K562 (cell line): ENCODE results near the gene ERBB4. TPM values are rescaled to one million over a fixed set of nuclear protein-coding genes. Genes with fewer than 3 reads are reported as not detected.

ENCODE experiments used
- BMI1 ChIP-seq: fragments of 150-350 bp; IDR thresholded peaks from 2 replicates; pipeline ENCODE4 v1.6.1; 2014; ENCODE audit warnings: low read length
- HEY1 ChIP-seq: fragments of 250-450 bp; sonication (Bioruptor Pico); IDR thresholded peaks from 2 replicates; pipeline ENCODE4 v1.5.0; 2020; ENCODE audit warnings: mild to moderate bottlenecking, moderate library complexity, borderline replicate concordance
- SAFB ChIP-seq: fragments of 200-400 bp; formaldehyde crosslinking; IDR thresholded peaks from 2 replicates; pipeline ENCODE4 v1.6.1; 2017; ENCODE audit warnings: low read depth, low read length, borderline replicate concordance
- SMARCE1 ChIP-seq: fragments of 450-650 bp; IDR thresholded peaks from 2 replicates; pipeline ENCODE4 v1.7.1; 2016; ENCODE audit warnings: mild to moderate bottlenecking
- TBP ChIP-seq: optimal IDR thresholded peaks from 2 replicates; pipeline ENCODE3; 2011; ENCODE audit warnings: low read depth, low read length, improper control_type of control experiment
- THAP12 ChIP-seq: fragments of 250-450 bp; sonication (Bioruptor Pico); IDR thresholded peaks from 2 replicates; pipeline ENCODE4 v1.9.0; 2021; ENCODE audit warnings: mild to moderate bottlenecking, inconsistent platforms
- ZNF217 ChIP-seq: sonication (generic); formaldehyde crosslinking; IDR thresholded peaks from 2 replicates; pipeline ENCODE4 v1.8.0; 2022; ENCODE audit warnings: mild to moderate bottlenecking, missing genetic modification reagents
- ZNF644 ChIP-seq: fragments of 200-800 bp; sonication (Bioruptor generic); IDR thresholded peaks from 2 replicates; pipeline ENCODE4 v1.6.1; 2016; ENCODE audit warnings: low read depth, missing genetic modification characterization, missing compliant biosample characterization
- polyA plus RNA-seq, 8 experiments: library from polyadenylated mRNA; depleted of rRNA in 4 of 8; stranded (reverse) in 5 of 8; unstranded in 3 of 8; fragments of >200 nt; fragmentation: Nextera tagmentation in 2 of 8; fragmentation: Illumina TruSeq in 1 of 8; extraction: Ambion mirVana in 2 of 8; extraction: Trizol in 1 of 8; gene quantifications; 2 replicates each; pipeline versions ENCODE4 v1.2.1 to v1.2.3, GENCODE V29; 2011 to 2014; ENCODE audit warnings: inconsistent platforms in 1 of 8, missing spikeins in 1 of 8
- total RNA-seq, 7 experiments: library from RNA; depleted of rRNA in 6 of 7; stranded (reverse); fragments of >200 nt in 6 of 7; fragmentation: Illumina TruSeq in 2 of 7; extraction: Trizol in 2 of 7; gene quantifications; 2 replicates each; pipeline versions ENCODE4 v1.2.1 to v1.2.3, GENCODE V29; 2011 to 2021; ENCODE audit warnings: low replicate concordance in 1 of 7
- TF ChIP-seq, protein P1 (sequence below): fragments of 250-450 bp; sonication (Bioruptor Pico); IDR thresholded peaks from 2 replicates; pipeline ENCODE4 v1.4.0; 2020
- TF ChIP-seq, protein P2 (sequence below): fragments of 150-350 bp; IDR thresholded peaks from 2 replicates; pipeline ENCODE4 v1.6.1; 2014; ENCODE audit warnings: low read depth, mild to moderate bottlenecking, low read length, borderline replicate concordance

ERBB4 gene
- total and polyA plus RNA-seq, 9 of the 15 experiments (the other 6 are each of a cell fraction or from before 2014, with no cell fraction given), result not detected

- TF ChIP-seq, protein P1, sequence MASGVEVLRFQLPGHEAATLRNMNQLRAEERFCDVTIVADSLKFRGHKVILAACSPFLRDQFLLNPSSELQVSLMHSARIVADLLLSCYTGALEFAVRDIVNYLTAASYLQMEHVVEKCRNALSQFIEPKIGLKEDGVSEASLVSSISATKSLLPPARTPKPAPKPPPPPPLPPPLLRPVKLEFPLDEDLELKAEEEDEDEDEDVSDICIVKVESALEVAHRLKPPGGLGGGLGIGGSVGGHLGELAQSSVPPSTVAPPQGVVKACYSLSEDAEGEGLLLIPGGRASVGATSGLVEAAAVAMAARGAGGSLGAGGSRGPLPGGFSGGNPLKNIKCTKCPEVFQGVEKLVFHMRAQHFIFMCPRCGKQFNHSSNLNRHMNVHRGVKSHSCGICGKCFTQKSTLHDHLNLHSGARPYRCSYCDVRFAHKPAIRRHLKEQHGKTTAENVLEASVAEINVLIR (CRISPR knock-in tag), result no peak
- TF ChIP-seq, protein P2, sequence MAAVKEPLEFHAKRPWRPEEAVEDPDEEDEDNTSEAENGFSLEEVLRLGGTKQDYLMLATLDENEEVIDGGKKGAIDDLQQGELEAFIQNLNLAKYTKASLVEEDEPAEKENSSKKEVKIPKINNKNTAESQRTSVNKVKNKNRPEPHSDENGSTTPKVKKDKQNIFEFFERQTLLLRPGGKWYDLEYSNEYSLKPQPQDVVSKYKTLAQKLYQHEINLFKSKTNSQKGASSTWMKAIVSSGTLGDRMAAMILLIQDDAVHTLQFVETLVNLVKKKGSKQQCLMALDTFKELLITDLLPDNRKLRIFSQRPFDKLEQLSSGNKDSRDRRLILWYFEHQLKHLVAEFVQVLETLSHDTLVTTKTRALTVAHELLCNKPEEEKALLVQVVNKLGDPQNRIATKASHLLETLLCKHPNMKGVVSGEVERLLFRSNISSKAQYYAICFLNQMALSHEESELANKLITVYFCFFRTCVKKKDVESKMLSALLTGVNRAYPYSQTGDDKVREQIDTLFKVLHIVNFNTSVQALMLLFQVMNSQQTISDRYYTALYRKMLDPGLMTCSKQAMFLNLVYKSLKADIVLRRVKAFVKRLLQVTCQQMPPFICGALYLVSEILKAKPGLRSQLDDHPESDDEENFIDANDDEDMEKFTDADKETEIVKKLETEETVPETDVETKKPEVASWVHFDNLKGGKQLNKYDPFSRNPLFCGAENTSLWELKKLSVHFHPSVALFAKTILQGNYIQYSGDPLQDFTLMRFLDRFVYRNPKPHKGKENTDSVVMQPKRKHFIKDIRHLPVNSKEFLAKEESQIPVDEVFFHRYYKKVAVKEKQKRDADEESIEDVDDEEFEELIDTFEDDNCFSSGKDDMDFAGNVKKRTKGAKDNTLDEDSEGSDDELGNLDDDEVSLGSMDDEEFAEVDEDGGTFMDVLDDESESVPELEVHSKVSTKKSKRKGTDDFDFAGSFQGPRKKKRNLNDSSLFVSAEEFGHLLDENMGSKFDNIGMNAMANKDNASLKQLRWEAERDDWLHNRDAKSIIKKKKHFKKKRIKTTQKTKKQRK, result no peak
- TF ChIP-seq ZNF644 (tag) (no peak), TBP (no peak), THAP12 (CRISPR knock-in tag) (no peak), BMI1 (no peak), SMARCE1 (no peak), SAFB (no peak), HEY1 (CRISPR knock-in tag) (no peak), ZNF217 (no peak)
Measured at GRCh38 chr2:212346865-212347264, 191.7 kb downstream of the ERBB4 start (continued).
